ENCODE data around the gene MCHR1.
"Not testable (repeated sequence)": the region's sequence is repeated elsewhere in the genome, so short reads cannot be mapped to it uniquely, and the experiment has no call there.

MCHR1 gene

GRCh38 chr22:40655941-40656340 is 23.3 kb upstream of the MCHR1 start:
- DNase-seq (ENCODE audit: low spot score), result not testable (repeated sequence)

- not testable (repeated sequence) for DNase-seq (ENCODE audit: low spot score)
These were observed 22.6 kb upstream of the MCHR1 start for GRCh38 chr22:40656651-40657050.

DNA sequence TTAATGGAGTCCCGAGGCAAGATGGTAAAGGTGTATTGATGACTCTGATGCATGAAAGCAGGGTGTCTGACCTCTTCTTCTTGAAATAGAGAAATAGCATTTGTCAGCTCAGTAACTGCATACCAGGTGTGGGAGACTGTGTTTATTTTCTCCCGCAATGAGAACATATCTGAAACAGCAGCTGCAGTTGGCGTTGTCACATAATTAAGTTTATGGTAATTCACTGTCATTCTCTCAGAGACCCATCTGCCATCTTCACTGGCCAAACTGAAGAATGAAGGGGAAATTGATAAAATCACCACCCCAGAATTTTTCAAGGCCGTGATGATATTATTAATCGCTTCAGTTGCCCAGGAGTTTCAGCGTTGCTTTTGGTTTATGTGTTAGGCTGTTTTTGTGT is 20.1 kb upstream of the MCHR1 start:
- no peak for DNase-seq (ENCODE audit: low spot score)

DNA sequence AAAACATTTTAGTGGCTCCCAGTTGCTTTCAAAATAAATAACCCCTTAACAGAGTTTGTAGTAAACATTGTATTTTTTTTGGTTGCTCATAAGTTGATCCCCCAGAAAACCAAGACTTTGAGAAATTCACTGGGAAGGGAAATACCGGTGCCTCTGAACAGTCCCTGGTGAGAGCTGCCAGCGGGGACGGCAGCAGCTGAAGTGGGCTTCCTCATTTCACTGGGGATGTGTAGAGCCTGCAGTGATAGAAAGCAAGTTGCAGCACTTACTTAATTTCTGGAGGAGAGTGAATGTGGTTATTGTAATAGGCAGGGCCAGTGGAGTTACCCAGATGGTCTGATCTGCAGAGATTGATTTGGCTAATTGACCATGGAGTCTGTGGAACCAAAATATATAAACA is 18.6 kb upstream of the MCHR1 start:
- no peak for DNase-seq (ENCODE audit: low spot score)

GRCh38 chr22:40661671-40662070 is 17.6 kb upstream of the MCHR1 start:
- no peak for DNase-seq (ENCODE audit: low spot score)

DNA sequence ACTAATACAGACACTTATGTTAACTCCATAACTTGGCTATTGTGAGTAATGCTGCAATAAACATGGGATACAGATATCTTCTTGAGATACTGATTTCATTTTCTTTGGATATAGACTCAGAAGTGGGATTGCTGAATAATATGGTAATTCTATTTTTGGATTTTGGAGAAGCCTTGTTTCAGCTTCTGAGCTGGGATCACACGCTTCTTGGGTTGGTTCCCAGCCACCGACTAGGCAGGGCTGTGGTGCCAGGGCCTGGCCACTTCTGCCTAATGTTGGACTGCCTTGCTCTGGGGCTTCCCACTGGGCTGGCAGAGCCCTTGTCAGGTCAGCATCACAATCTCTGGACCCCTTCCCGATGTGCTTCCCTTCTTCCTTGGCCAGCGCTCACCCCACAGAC is 14.0 kb upstream of the MCHR1 start:
- no peak for DNase-seq (ENCODE audit: low spot score)

- DNase-seq (ENCODE audit: low spot score), result no peak
These were observed 13.0 kb upstream of the MCHR1 start for GRCh38 chr22:40666151-40666848.

DNA sequence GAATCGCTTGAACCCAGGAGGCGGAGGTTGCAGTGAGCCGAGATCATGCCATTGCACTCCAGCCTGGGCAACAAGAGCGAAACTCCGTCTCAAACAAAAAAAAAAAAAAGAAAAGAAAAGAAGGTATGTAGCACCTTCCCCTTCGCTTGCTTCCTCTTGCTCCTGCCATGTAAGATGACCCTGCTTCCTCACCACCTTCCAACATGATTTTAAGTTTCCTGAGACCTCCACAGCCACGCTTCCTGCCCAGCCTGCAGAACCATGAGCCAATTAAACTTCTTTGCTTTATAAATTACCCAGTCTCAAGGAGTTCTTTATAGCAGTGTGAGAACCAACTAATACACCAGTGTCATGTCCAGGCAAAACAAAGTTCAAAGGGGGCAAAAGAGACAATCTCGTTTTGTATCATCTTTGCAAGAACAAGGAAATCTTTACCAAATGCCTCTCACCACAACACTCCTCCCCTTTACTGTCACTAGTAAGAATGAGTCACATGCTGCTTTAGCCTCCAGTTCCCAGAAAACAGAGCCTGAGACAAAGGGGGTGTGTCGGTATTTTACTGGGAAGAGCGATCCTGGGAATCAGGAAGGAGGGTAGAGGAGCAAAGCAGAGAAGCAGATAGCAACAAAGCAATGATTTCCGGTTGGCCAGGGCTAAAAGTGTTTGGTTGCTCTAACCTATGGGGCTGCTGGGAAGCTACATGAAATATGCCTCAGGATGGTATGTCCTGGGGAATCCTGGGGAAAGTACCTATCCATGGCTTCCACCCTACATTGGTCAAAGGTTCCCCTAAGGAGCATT is 10.5 kb upstream of the MCHR1 start:
- no peak for DNase-seq (ENCODE audit: low spot score)

GRCh38 chr22:40670058-40670457 is 9.2 kb upstream of the MCHR1 start:
- DNase-seq (ENCODE audit: low spot score), result no peak

DNA sequence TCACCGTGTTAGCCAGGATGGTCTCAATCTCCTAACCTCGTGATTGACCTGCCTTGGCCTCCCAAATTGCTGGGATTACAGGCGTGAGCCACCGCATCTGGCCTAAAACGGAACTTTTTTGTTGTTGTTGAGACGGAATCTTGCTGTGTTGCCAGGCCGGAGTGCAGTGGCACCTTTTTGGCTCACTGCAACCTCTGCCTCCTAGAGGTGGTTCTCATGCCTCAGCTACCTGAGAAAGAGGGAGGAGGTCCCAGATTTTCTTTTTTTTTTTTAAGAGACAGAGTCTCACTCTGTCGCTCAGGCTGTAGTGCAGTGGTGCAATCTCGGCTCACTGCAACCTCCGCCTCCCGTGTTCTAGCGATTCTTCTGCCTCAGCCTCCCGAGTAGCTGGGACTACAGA is 7.9 kb upstream of the MCHR1 start:
- DNase-seq (ENCODE audit: low spot score), result no peak

DNA sequence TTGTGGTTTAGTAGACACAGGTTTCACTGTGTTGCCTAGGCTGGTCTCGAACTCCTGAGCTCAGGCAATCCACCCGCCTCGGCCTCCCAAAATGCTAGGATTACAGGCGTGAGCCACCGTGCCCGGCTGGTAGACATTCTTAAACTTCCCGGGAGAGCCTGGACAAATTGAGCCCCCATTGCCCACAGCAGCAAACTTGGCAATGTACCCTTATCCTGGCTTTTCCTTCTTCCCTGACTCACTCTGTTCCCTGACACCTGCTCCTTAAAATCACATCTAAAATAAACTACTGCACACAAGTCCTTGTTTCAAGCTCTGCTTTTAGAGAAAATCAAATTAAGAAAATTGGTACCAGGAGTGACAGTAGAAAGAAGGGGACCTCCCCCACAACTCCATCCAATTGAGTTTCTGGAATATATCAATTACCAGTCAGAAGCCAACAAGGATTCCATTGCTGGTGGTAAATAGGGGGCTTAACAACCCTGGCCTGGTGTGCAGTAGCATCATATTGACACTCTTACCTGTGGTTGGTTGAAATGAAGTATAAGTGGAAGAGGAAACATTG is 7.4 kb upstream of the MCHR1 start:
- DNase-seq (ENCODE audit: low spot score), result no peak

- no peak for DNase-seq (ENCODE audit: low spot score)
These were observed 6.3 kb upstream of the MCHR1 start for GRCh38 chr22:40673017-40673416.

DNA sequence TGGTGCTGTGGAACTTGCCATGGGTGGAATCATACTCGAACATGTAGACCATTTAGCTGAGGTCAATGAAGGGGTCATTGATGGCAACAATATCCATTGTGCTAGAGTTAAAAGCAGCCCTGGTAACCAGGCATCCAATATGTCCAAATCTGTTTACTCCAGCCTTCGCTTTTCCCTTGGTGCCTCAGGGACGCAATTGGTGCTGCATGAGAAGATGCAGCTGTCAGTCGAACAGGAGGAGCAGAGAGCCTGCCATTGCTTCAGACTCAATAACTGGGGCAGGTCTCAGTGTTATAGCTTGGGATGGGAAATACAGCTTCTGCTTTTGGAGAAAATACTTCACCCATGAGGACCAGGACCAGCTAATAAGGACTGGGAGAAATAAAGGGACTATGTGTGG is 5.0 kb upstream of the MCHR1 start:
- no peak for DNase-seq (ENCODE audit: low spot score)

GRCh38 chr22:40676166-40676565 is 3.1 kb upstream of the MCHR1 start:
- DNase-seq (ENCODE audit: low spot score), result not testable (repeated sequence)

GRCh38 chr22:40676644-40677043 is 2.6 kb upstream of the MCHR1 start:
- DNase-seq (ENCODE audit: low spot score), result no peak

- no peak for DNase-seq (ENCODE audit: low spot score)
These were observed 613 bp upstream of the MCHR1 start for GRCh38 chr22:40678493-40679248.

- DNase-seq (ENCODE audit: low spot score), result no peak
These were observed 907 bp downstream of the MCHR1 start for GRCh38 chr22:40679964-40680818.

GRCh38 chr22:40680819-40681183 is 1.5 kb downstream of the MCHR1 start:
- no peak for DNase-seq (ENCODE audit: low spot score)

DNA sequence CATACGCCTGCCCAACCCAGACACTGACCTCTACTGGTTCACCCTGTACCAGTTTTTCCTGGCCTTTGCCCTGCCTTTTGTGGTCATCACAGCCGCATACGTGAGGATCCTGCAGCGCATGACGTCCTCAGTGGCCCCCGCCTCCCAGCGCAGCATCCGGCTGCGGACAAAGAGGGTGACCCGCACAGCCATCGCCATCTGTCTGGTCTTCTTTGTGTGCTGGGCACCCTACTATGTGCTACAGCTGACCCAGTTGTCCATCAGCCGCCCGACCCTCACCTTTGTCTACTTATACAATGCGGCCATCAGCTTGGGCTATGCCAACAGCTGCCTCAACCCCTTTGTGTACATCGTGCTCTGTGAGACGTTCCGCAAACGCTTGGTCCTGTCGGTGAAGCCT is 2.2 kb downstream of the MCHR1 start:
- DNase-seq (ENCODE audit: low spot score), result no peak

DNA sequence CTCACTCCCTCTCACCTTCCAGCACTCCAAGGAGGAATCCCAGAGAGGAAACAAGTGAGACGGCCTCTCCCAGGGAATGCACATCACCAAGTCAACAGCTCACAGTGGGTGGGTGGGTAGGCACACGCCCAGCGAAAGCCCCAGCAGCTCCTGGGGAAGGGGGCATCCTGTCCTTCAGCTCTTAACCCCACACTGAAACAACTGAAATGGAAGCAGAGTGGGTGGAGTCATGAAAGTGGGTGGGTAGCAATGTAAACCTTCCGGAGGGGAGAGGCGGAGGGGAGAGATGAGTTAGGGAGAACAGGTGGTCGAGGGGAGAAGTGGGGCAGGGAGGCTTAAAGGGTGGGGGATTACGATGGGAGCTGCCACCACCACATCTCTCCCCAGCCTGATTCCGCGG is 5.4 kb downstream of the MCHR1 start:
- no peak for DNase-seq (ENCODE audit: low spot score)

GRCh38 chr22:40685406-40685805 is 6.1 kb downstream of the MCHR1 start:
- no peak for DNase-seq (ENCODE audit: low spot score)

DNA sequence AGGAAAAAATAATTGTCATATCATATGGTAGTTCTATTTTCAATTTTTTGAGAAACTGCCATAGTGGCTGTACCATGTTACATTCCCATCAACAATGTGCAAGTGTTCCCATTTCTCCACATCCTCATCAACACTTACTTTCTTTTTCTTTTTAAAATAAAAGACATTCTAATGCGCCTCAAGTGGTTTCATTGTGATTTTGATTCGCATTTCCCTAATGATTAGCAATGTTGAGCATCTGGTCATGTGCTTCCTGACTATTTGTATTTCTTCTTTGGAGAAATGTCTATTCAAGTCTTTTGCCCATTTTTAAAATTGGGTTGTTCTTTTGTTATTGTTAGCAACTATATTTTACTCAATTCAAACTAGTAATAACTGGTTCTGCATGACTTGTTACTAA is 8.4 kb downstream of the MCHR1 start:
- no peak for DNase-seq (ENCODE audit: low spot score)
